Activated CD8-positive, alpha-beta T cell treated with anti-CD3 and anti-CD28 coated beads, Interleukin-2, amount 10 ng/mL, durations not matched to agents 7 days and 5 days (primary cell): ENCODE results near the gene COL4A6. TPM values are rescaled to one million over a fixed set of nuclear protein-coding genes. Genes with fewer than 3 reads are reported as not detected.

Source experiments
- ATAC-seq: fragments of 150-1000 bp; cut with Tn5 transposase; one replicate; pipeline ENCODE4 v1.10.0; 2021; ENCODE audit warnings: moderate library complexity
- CTCF ChIA-PET: fragments of 350-600 bp; sonication (Branson Sonifier 250); formaldehyde crosslinking; loops from one replicate; lab custom pipeline; 2021; ENCODE audit warnings: antibody characterized with exemption; lab: Charles Lee
- POLR2A ChIA-PET: fragments of 350-600 bp; sonication (Branson Sonifier 250); formaldehyde crosslinking; loops from one replicate; lab custom pipeline; 2021; ENCODE audit warnings: antibody characterized with exemption; lab: Charles Lee
- DNase-seq: peaks from one replicate; pipeline ENCODE4 v3.0.0-alpha.2; 2020
- H3K27ac Mint-ChIP-seq: one replicate; pipeline ENCODE4 v1.8.0; 2021; ENCODE audit warnings: mild to moderate bottlenecking, mixed read lengths
- H3K27me3 Mint-ChIP-seq: one replicate; pipeline ENCODE4 v1.8.0; 2021; ENCODE audit warnings: low read depth, mixed read lengths
- H3K36me3 Mint-ChIP-seq: one replicate; pipeline ENCODE4 v1.8.0; 2021; ENCODE audit warnings: low read depth, mixed read lengths
- H3K4me1 Mint-ChIP-seq: one replicate; pipeline ENCODE4 v1.8.0; 2021; ENCODE audit warnings: low read depth, mixed read lengths
- H3K4me3 Mint-ChIP-seq: one replicate; pipeline ENCODE4 v1.8.0; 2021; ENCODE audit warnings: mild to moderate bottlenecking, mixed read lengths
- H3K9me3 Mint-ChIP-seq: one replicate; pipeline ENCODE4 v1.8.0; 2022; ENCODE audit warnings: mixed read lengths; ENCODE audit not compliant: insufficient read depth
- total RNA-seq, 2 experiments: library from RNA; stranded (reverse); gene quantifications; one replicate each; pipeline ENCODE4 v1.2.3, GENCODE V29; 2021

COL4A6 gene
- total RNA-seq, 2 experiments from 2014 or later = not detected

DNA sequence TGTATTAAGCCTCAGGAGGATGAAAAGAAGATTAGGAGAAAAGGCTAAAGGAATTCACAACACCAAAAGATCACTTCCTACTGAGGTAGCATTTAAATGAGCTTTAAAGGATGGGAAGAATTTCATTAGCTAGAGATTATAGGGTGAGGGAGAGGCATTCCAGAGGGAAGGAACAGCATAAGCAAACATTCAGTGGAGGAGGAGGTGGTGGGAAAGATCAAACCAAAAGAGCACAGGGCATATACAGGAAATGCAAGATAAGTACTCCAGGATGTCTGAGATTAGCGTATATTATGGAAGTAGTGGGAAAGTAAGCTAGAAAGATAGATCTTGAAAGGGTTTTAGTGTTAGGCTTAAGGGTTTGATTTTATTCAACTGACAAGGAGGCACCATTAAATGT lies 84.8 kb downstream of the COL4A6 start:
- no peaks in the 10 kb centered on the region for H3K9me3 Mint-ChIP-seq

DNA sequence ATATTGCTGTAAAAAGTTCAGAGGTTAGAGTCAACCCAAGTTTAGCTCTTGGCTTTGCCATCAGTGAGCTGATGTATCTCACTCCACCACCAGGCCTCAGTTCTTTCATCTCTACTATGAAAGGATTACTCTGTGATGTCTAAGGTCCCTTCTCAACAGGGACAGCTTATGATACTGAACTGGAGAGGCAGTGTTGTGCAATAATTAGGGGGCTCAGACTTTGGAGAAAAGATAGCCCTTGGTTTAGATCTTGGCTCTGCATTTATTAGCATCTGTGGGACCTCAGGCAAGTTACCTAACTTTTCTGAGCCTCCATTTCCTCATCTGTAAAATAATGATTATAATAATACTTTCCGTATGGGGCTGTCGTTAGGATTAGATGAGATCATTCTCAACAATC lies 89.0 kb downstream of the COL4A6 start:
- no peak overlapping the region for H3K27ac Mint-ChIP-seq
- POLR2A ChIA-PET = no interaction called here
- ATAC-seq = no peak
- H3K36me3 Mint-ChIP-seq = no peaks in the 10 kb centered on the region
- CTCF ChIA-PET = no interaction called here
- no peaks in the 10 kb centered on the region for H3K9me3 Mint-ChIP-seq
- no peak overlapping the region for H3K4me3 Mint-ChIP-seq
- no peaks in the 10 kb centered on the region for H3K4me1 Mint-ChIP-seq
- H3K27me3 Mint-ChIP-seq = no peaks in the 10 kb centered on the region
- no peak for DNase-seq

More for the DNA sequence above, 84.8 kb downstream of the COL4A6 start:
- no peak for ATAC-seq
- Mint-ChIP-seq H3K27ac (no peak overlapping the region), H3K27me3 (no peaks in the 10 kb centered on the region), H3K4me3 (no peak overlapping the region), H3K36me3 (no peaks in the 10 kb centered on the region), H3K4me1 (no peaks in the 10 kb centered on the region)
- no peak for DNase-seq
- ChIA-PET CTCF (no interaction called here), POLR2A (no interaction called here)

DNA sequence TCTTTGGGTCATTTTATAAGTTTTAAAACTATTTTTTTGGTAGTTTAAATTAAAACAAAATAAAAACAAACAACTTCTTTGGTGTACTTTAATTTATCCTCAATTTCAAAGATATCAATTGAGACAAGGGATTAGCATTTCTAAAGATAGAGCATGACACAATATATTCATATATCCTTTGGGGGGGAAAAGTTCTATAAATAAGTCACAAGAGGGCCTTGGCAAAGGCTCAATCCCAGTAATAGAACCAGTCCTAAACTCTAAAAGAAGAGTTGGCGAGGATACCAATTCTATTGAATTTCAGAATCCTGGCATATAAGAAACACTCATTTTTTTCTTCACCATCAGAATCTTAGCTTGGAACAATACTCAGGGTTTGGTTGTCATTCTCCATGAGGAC lies 89.7 kb downstream of the COL4A6 start:
- POLR2A ChIA-PET = no interaction called here
- H3K9me3 Mint-ChIP-seq = no peaks in the 10 kb centered on the region
- no peaks in the 10 kb centered on the region for H3K36me3 Mint-ChIP-seq
- H3K4me1 Mint-ChIP-seq = no peaks in the 10 kb centered on the region
- ATAC-seq = no peak
- H3K4me3 Mint-ChIP-seq = no peak overlapping the region
- no peaks in the 10 kb centered on the region for H3K27me3 Mint-ChIP-seq
- CTCF ChIA-PET = no interaction called here
- H3K27ac Mint-ChIP-seq = no peak overlapping the region
- no peak for DNase-seq

DNA sequence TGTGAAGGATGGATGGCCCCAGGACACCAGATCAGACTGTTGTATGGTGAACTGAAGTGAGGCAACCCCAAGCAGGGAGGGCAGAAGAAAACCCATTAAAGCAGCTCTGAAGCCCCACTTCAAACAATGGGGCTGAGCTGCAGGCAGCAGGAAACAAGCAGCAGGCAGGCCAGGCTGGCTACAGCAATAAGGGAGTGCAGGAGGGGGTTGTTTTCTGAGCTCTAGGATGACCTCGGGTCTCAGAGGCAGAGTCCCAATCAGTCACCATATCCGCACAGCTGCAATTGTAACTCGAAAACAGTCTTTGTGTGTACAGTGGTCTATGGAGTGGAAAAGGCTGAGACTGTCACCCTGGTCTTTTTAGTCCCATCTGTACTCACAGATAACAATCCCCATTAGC lies 90.4 kb downstream of the COL4A6 start:
- no peak for ATAC-seq
- Mint-ChIP-seq H3K27me3 (no peaks in the 10 kb centered on the region), H3K36me3 (no peaks in the 10 kb centered on the region)

DNA sequence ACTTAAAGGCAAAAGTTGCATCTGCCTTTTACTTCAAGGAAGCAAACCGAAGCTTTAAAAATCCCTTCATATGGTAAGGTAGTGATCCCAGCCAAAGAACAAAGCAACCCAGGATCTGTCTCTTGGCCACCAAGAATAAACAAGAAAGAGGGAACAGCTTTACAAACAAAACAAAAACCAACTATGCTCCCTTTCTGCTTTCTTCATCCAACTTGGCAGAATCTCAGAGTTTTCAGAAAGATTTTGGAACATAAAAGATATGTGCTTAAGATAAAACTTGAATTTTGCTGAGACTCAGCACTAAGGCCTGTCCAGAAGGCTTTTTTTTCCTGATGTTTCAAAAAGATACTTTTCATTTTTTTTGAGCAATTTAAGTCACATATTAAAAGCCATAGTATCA lies 94.0 kb downstream of the COL4A6 start:
- no peak overlapping the region for H3K4me3 Mint-ChIP-seq
- H3K9me3 Mint-ChIP-seq = no peaks in the 10 kb centered on the region
- ATAC-seq = no peak
- ChIA-PET CTCF (no interaction called here), POLR2A (no interaction called here)
- no peaks in the 10 kb centered on the region for H3K4me1 Mint-ChIP-seq
- no peaks in the 10 kb centered on the region for H3K27me3 Mint-ChIP-seq
- no peaks in the 10 kb centered on the region for H3K36me3 Mint-ChIP-seq
- DNase-seq = no peak
- H3K27ac Mint-ChIP-seq = no peak overlapping the region

More for the DNA sequence above, 90.4 kb downstream of the COL4A6 start:
- Mint-ChIP-seq H3K4me3 (no peak overlapping the region), H3K27ac (no peak overlapping the region), H3K4me1 (no peaks in the 10 kb centered on the region), H3K9me3 (no peaks in the 10 kb centered on the region)
- DNase-seq = no peak
- POLR2A ChIA-PET = no interaction called here
- CTCF ChIA-PET = no interaction called here

DNA sequence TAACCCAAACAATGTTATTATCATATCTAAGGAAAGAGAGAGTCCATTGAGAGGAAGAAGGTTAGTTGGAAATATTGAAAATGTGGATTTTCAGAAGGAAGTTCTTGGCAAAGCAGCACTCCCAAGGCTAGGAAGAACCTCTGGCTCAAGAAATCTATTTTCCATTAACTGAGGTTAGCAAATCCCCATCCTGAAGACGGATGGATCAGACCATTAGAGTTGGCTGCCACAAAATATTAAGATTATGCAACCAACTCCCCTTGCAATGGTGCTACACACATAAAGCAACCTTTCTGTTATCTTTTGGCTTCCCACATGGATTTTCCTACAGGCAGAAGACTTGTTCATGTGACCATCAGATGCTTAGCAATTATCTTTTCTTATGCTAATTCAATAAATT lies 96.3 kb downstream of the COL4A6 start:
- Mint-ChIP-seq H3K27ac (no peak overlapping the region), H3K27me3 (no peaks in the 10 kb centered on the region), H3K9me3 (no peaks in the 10 kb centered on the region), H3K4me1 (no peaks in the 10 kb centered on the region), H3K36me3 (no peaks in the 10 kb centered on the region), H3K4me3 (no peak overlapping the region)
- POLR2A ChIA-PET = no interaction called here
- DNase-seq = no peak
- CTCF ChIA-PET = no interaction called here
- ATAC-seq = no peak

DNA sequence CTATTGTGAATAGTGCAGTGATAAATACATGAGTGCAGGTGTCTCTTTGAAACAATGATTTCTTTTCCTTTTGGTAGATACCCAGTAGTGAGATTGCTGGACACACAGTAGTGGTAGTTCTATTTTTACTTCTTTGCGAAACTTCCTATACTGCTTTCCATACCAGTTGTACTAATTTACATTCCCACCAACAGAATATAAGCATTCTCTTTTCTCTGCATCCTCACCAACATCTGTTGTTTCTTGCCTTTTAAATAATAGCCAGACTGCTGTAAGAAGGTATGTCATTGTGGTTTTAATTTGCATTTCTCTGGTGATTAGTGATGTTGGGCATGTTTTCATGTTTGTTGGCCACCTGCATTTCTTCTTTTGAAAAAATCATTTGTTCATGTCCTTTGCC lies 105.9 kb downstream of the COL4A6 start:
- Mint-ChIP-seq H3K27me3 (no peaks in the 10 kb centered on the region), H3K4me1 (no peaks in the 10 kb centered on the region), H3K4me3 (no peak overlapping the region), H3K9me3 (no peaks in the 10 kb centered on the region), H3K27ac (no peak overlapping the region), H3K36me3 (no peaks in the 10 kb centered on the region)
- POLR2A ChIA-PET = no interaction called here
- ATAC-seq = no peak
- DNase-seq = no peak
- CTCF ChIA-PET = no interaction called here

DNA sequence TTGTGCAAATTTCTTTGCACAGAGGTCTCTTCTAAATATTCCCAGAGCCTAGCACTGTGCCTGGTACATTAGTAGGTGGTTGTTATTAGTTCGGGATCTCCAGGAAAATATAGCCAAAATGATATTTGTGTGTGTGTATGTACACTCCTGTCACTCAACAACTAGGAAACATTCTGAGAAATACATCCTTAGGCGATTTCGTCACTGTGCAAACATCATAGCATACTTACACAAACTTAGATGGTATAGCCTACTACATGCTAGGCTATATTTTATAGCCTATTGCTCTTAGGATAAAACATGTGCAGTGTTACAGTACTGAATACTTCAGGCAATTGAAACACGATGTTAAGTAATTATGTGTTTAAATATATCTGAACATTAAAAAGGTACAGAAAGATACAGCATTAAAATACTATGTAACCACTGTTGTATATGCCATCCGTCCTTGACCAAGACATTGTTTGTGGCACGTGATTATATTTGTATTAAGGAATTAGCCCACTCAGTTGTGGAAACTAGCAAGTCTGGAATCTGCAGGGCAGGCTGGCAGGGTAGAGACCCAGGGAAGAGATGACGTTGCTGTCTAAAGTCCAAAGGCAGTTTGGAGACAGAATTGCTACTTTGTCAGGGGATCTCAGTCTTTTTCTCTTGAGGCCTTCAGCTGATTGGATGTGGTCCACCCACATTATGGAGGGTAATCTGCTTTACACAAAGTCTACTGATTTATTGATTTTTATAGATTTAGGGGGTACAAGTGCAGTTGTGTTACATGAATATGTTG lies 106.9 kb downstream of the COL4A6 start:
- CTCF ChIA-PET = no interaction called here
- POLR2A ChIA-PET = no interaction called here
- Mint-ChIP-seq H3K4me3 (no peak overlapping the region), H3K27me3 (no peaks in the 10 kb centered on the region), H3K4me1 (no peaks in the 10 kb centered on the region), H3K9me3 (no peaks in the 10 kb centered on the region), H3K27ac (no peak overlapping the region), H3K36me3 (no peaks in the 10 kb centered on the region)
- DNase-seq = no peak
- no peak for ATAC-seq

DNA sequence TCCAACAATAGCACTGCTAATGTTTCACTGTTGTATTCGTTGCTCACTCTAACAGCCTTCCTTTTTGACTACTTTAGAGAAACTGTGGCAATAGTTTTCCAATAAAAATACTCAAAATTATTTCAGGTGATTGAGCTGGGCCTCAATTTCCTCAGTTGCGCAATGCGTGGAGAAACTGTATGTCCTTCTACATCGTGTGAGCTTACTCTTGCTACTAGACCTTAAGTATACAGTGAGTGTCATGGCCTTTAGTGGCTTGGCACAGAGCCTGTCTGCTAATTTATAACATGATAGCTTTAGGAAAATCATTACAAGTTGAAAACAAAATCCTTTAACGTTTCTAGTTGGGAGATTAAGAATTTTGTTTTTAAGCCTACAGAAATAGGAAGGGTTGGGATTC lies 114.5 kb downstream of the COL4A6 start:
- no peak overlapping the region for H3K4me3 Mint-ChIP-seq
- ChIA-PET CTCF (no interaction called here), POLR2A (no interaction called here)
- DNase-seq = no peak
- no peak for ATAC-seq
- no peaks in the 10 kb centered on the region for H3K36me3 Mint-ChIP-seq
- H3K9me3 Mint-ChIP-seq = no peaks in the 10 kb centered on the region
- no peak overlapping the region for H3K27ac Mint-ChIP-seq
- H3K27me3 Mint-ChIP-seq = no peaks in the 10 kb centered on the region
- H3K4me1 Mint-ChIP-seq = no peaks in the 10 kb centered on the region

DNA sequence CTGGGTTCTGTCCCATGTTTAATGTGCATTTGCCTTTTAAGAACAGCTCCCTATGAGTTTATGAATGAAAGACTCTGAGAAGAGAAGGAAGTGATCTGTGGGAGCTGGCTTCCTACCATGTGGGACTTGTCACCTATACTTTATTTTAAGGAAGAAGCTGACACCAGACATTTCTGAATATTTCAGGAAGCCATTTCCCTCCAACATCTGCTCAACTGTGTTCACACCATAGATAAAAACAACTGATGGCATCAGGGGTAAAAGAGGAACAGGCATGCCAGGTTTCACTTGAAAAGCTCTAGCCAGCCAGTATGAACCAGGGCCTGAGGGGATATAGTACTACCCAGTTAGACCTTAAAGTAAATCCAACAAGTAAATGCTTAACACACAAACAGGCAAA lies 116.0 kb downstream of the COL4A6 start:
- Mint-ChIP-seq H3K4me3 (no peak overlapping the region), H3K9me3 (no peaks in the 10 kb centered on the region), H3K27me3 (no peaks in the 10 kb centered on the region), H3K4me1 (no peaks in the 10 kb centered on the region), H3K36me3 (no peaks in the 10 kb centered on the region), H3K27ac (no peak overlapping the region)
- ChIA-PET CTCF (no interaction called here), POLR2A (no interaction called here)
- ATAC-seq (no peak), DNase-seq (no peak)

DNA sequence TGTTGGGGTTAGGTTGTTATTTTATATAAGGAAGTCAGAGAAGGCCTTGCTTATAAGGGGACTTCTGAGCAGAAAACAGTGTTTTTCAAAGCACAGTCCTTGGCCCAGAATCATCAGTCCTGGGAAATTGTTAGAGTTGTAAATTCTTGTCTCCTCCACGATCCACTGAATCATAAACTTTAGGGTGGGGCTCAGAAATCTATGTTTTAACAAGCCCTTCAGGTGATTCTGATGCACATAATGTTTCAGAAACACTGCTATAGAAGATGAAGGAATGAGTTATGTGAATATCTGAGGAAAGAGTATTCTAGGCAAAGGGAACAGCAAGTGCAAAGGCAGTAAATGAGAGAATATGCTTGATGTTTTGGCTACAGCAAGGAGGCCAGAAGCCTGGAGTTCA lies 121.8 kb downstream of the COL4A6 start:
- Mint-ChIP-seq H3K4me3 (no peak overlapping the region), H3K4me1 (no peaks in the 10 kb centered on the region), H3K36me3 (no peaks in the 10 kb centered on the region), H3K9me3 (no peaks in the 10 kb centered on the region), H3K27ac (no peak overlapping the region), H3K27me3 (no peaks in the 10 kb centered on the region)
- ATAC-seq = no peak
- POLR2A ChIA-PET = no interaction called here
- CTCF ChIA-PET = no interaction called here
- no peak for DNase-seq

DNA sequence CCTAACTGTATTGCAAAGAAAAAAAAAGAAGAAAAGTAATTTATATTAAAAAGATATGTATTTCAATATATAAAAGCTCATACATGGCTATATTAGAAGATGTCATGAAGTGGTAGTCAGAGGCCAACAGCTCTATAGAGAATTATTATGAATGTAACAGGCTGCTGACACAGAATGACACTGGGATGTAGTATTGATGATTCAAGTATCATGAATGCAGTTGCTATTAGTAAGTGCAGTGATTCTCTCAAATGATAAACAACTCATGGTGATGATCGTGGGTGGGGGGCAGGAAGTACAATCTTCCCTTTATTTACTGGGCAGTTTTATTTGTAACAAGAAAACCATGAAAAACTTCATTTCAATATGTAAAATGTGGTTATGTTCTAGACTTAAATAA lies 124.6 kb downstream of the COL4A6 start:
- ChIA-PET CTCF (no interaction called here), POLR2A (no interaction called here)
- no peaks in the 10 kb centered on the region for H3K36me3 Mint-ChIP-seq
- no peak overlapping the region for H3K27ac Mint-ChIP-seq
- H3K4me3 Mint-ChIP-seq = no peak overlapping the region
- no peak for ATAC-seq
- no peak for DNase-seq
- no peaks in the 10 kb centered on the region for H3K9me3 Mint-ChIP-seq
- no peaks in the 10 kb centered on the region for H3K27me3 Mint-ChIP-seq
- no peaks in the 10 kb centered on the region for H3K4me1 Mint-ChIP-seq

DNA sequence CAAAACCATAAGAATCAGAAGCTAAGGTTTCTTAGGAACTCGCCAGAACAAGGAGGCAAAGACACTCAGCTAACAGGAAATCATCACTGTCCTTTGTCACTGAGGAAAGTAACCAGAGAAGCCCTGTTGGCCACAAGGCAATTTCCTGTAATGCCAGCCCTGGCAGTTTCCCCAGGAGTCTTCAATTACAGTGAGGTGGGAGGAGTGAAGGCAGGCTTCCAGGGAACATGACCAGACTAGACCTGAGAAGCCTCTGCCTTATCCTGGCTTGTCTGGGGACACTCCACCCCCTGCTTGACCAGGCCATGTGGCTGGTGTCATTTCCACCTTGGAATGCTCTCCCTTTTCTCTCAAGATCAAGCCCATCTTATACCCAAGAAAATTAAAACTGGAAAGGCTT lies 125.3 kb downstream of the COL4A6 start:
- H3K9me3 Mint-ChIP-seq = no peaks in the 10 kb centered on the region
- H3K27ac Mint-ChIP-seq = no peak overlapping the region
- no peaks in the 10 kb centered on the region for H3K4me1 Mint-ChIP-seq
- H3K36me3 Mint-ChIP-seq = no peaks in the 10 kb centered on the region
- ATAC-seq (no peak), DNase-seq (no peak)
- H3K4me3 Mint-ChIP-seq = no peak overlapping the region
- CTCF ChIA-PET = no interaction called here
- POLR2A ChIA-PET = no interaction called here
- H3K27me3 Mint-ChIP-seq = no peaks in the 10 kb centered on the region
